ENCODE data around the gene FOXJ3. TPM values are rescaled to one million over a fixed set of nuclear protein-coding genes. Genes with fewer than 3 reads are reported as not detected.
"Not testable (repeated sequence)": the region's sequence is repeated elsewhere in the genome, so short reads cannot be mapped to it uniquely, and the experiment has no call there.

Gene FOXJ3
- polyA plus RNA-seq, 1 of the 3 experiments (the other 2 are of a cell fraction): 16.0 TPM

DNA sequence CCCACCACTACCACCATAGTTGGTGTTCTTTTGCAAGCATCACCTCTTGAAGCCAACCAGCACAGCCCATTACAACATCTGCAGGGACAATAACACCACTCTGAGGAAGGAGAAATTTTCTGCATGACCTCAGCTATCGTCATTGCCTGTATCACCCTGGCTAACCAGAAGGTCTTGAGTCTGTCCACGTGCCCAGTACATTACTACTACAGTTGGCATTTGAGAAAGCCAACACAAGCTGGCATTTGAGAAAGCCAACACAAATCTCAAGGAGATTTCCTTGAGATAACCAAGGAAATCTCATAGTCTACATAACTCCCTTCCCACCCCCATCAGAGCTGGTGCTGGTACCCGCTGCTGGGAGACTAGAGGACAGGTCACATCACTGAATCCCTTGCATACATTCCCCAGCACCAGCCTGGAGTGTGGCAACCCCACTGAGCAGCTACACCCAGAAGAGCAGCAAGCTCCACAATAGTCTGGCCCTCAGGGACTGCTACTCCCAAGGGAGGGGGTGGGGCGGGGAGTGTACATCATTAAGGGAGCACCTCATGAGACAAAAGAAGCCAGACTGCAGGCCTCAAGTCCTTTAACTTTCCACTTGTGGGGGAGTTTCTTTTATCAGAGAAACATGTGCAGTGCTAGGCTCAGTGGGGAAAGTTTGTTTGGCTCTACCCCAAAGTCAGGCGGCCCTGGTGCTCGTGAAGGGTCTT lies 124.5 kb downstream of the FOXJ3 start:
- no peaks in the 10 kb centered on the region for H3K27me3 ChIP-seq (ENCODE audit: insufficient read depth)
- H2AFZ ChIP-seq (ENCODE audit: low read depth): no peak overlapping the region
- DNase-seq: no peak
- peaks cover 89% of the 10 kb centered on the region for H3K79me2 ChIP-seq (ENCODE audit: insufficient read depth)
- 0 out of 2 replicates have a peak, but pooled peaks cover 4% of the 10 kb centered on the region for H3K9me3 ChIP-seq
- CTCF ChIA-PET: interaction anchor here (1.3 to 1.5 kb wide), 2 partner anchors 9 to 34 kb away, joined by 3 read pairs; no protein-coding TSS in a partner anchor
- WGBS (ENCODE audit: low lambda C conversion rate): 82% methylated on average over 6 of the region's 6 CpGs
- TF ChIP-seq SMC3 (IDR thresholded peaks at IDR 0.05; ENCODE audit: low read depth, low read length) (no peak), YY1 (IDR thresholded peaks at IDR 0.05; ENCODE audit: low read depth) (no peak), TEAD4 (IDR thresholded peaks at IDR 0.05; ENCODE audit: borderline replicate concordance, insufficient read depth) (no peak)
- TF ChIP-seq, protein P1, sequence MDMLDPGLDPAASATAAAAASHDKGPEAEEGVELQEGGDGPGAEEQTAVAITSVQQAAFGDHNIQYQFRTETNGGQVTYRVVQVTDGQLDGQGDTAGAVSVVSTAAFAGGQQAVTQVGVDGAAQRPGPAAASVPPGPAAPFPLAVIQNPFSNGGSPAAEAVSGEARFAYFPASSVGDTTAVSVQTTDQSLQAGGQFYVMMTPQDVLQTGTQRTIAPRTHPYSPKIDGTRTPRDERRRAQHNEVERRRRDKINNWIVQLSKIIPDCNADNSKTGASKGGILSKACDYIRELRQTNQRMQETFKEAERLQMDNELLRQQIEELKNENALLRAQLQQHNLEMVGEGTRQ (IDR thresholded peaks at IDR 0.05; ENCODE audit: borderline replicate concordance, low read depth, low read length): no peak
- H3K9ac ChIP-seq: no peak overlapping the region
- no peaks in the 10 kb centered on the region for H3K9me2 ChIP-seq
- H3K27ac ChIP-seq (ENCODE audit: low read depth in 2 of 2, low read length in 1 of 2): no peak overlapping the region; a peak in 1 of 4 replicates
- POLR2A ChIA-PET: no interaction called here
- no peak overlapping the region for H3K4me2 ChIP-seq
- peaks cover 14% of the 10 kb centered on the region for H4K20me1 ChIP-seq (ENCODE audit: insufficient read depth)
- H3K36me3 ChIP-seq (replicated peaks in 1 of 2; ENCODE audit: control insufficient read depth in 1 of 2, insufficient read depth in 2 of 2, low read length in 1 of 2): peaks cover 17 to 42% of the 10 kb centered on the region in 2 experiments
- no peak overlapping the region for H3K4me3 ChIP-seq (ENCODE audit: low read depth in 2 of 2, low read length in 1 of 2)
- peaks cover 14 to 16% of the 10 kb centered on the region in 2 experiments; a peak in 2 of 4 replicates for H3K4me1 ChIP-seq (ENCODE audit: control insufficient read depth in 1 of 2, insufficient read depth in 2 of 2, low read depth in 1 of 2, low read length in 1 of 2)
- H3F3A ChIP-seq (replicated peaks; ENCODE audit: insufficient read depth): peaks cover 4% of the 10 kb centered on the region

DNA sequence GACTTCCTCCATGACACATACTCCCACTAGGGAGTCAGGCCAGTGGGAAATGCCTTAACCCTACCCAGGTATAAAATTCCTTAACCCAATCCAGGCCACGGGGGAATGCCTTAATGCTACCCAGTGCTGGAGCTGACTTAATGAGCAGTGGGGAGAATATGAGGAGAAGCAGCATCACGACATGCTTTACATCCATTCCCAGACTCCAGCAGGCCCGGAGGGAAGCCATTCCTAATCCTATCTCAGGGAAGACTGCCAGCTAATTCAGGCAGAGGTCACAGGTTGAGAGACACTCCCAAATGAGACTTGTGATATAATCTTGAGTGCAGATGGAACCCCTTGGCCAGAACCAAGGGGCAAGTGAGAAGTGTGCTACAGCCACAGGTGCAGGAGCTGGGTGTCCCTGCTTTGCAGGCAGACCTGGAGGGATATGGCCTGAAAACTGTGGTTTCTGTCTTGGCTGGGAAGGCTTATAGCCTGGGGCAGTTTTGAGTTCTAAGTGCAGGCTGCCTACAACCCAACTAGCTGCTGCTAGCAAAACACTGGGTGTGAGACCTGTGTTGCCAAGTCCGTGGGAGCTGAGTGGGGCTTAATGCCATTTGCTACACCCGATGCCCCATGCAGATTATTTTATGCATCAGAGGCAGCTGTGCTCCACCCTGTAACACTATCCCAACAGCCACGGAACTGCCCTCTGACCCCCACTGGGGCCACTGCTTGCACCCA lies 125.3 kb downstream of the FOXJ3 start:
- H3K36me3 ChIP-seq (replicated peaks in 1 of 2; ENCODE audit: control insufficient read depth in 1 of 2, insufficient read depth in 2 of 2, low read length in 1 of 2): peaks cover 24 to 42% of the 10 kb centered on the region in 2 experiments
- peaks cover 14 to 16% of the 10 kb centered on the region in 2 experiments; a peak in 2 of 4 replicates for H3K4me1 ChIP-seq (ENCODE audit: control insufficient read depth in 1 of 2, insufficient read depth in 2 of 2, low read depth in 1 of 2, low read length in 1 of 2)
- H3K9ac ChIP-seq: no peak overlapping the region
- H3K79me2 ChIP-seq (ENCODE audit: insufficient read depth): peaks cover 80% of the 10 kb centered on the region
- 0 out of 2 replicates have a peak, but pooled peaks cover 4% of the 10 kb centered on the region for H3K9me3 ChIP-seq
- H3K27me3 ChIP-seq (ENCODE audit: insufficient read depth): no peaks in the 10 kb centered on the region
- POLR2A ChIA-PET: no interaction called here
- no peak overlapping the region; a peak in 1 of 4 replicates for H3K27ac ChIP-seq (ENCODE audit: low read depth in 2 of 2, low read length in 1 of 2)
- no peak overlapping the region for H3K4me2 ChIP-seq
- 100% methylated on average over 3 of the region's 6 CpGs for WGBS (ENCODE audit: low lambda C conversion rate)
- H3K4me3 ChIP-seq (ENCODE audit: low read depth in 2 of 2, low read length in 1 of 2): no peak overlapping the region
- no peaks in the 10 kb centered on the region for H3K9me2 ChIP-seq
- H2AFZ ChIP-seq (ENCODE audit: low read depth): no peak overlapping the region
- TF ChIP-seq, protein P2, sequence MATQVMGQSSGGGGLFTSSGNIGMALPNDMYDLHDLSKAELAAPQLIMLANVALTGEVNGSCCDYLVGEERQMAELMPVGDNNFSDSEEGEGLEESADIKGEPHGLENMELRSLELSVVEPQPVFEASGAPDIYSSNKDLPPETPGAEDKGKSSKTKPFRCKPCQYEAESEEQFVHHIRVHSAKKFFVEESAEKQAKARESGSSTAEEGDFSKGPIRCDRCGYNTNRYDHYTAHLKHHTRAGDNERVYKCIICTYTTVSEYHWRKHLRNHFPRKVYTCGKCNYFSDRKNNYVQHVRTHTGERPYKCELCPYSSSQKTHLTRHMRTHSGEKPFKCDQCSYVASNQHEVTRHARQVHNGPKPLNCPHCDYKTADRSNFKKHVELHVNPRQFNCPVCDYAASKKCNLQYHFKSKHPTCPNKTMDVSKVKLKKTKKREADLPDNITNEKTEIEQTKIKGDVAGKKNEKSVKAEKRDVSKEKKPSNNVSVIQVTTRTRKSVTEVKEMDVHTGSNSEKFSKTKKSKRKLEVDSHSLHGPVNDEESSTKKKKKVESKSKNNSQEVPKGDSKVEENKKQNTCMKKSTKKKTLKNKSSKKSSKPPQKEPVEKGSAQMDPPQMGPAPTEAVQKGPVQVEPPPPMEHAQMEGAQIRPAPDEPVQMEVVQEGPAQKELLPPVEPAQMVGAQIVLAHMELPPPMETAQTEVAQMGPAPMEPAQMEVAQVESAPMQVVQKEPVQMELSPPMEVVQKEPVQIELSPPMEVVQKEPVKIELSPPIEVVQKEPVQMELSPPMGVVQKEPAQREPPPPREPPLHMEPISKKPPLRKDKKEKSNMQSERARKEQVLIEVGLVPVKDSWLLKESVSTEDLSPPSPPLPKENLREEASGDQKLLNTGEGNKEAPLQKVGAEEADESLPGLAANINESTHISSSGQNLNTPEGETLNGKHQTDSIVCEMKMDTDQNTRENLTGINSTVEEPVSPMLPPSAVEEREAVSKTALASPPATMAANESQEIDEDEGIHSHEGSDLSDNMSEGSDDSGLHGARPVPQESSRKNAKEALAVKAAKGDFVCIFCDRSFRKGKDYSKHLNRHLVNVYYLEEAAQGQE (IDR thresholded peaks at IDR 0.05; ENCODE audit: low read depth, low read length): no peak
- no peaks in the 10 kb centered on the region for H3F3A ChIP-seq (replicated peaks; ENCODE audit: insufficient read depth)
- CTCF ChIA-PET: interaction anchor here (1.5 kb wide), 1 partner anchor 33 kb away, joined by 3 read pairs; no protein-coding TSS in a partner anchor
- no peak for DNase-seq
- H4K20me1 ChIP-seq (ENCODE audit: insufficient read depth): peaks cover 14% of the 10 kb centered on the region

DNA sequence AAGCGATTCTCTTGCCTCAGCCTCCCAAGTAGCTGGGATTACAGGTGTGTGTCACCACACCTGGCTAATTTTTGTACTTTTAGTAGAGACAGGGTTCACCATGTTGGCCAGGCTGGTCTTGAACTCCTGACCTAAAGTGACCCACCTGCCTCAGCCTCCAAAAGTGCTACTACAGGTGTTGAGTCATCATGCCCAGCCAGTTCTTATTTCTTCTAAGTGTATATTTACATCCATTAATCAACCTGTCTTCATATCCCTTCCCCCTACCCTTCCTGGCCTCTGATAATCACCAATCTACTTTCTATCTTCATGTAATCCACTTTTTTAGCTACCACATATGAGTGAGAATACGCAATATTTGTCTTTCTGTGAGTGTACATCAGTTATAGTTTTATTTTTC lies 128.1 kb downstream of the FOXJ3 start:
- peaks cover 16 to 34% of the 10 kb centered on the region in 2 experiments for H3K36me3 ChIP-seq (replicated peaks in 1 of 2; ENCODE audit: control insufficient read depth in 1 of 2, insufficient read depth in 2 of 2, low read length in 1 of 2)
- peaks cover 63% of the 10 kb centered on the region for H3K79me2 ChIP-seq (ENCODE audit: insufficient read depth)
- H3K4me3 ChIP-seq (ENCODE audit: low read depth in 2 of 2, low read length in 1 of 2); POLR2A ChIA-PET; H3K27ac ChIP-seq (ENCODE audit: low read depth in 2 of 2, low read length in 1 of 2); H2AFZ ChIP-seq (ENCODE audit: low read depth); H3K9me2 ChIP-seq; H3K4me2 ChIP-seq; H3K27me3 ChIP-seq (ENCODE audit: insufficient read depth); H3K9ac ChIP-seq; DNase-seq; H3K9me3 ChIP-seq; H3F3A ChIP-seq (replicated peaks; ENCODE audit: insufficient read depth): not testable (repeated sequence)
- peaks cover 14 to 16% of the 10 kb centered on the region in 2 experiments; a peak in 2 of 4 replicates for H3K4me1 ChIP-seq (ENCODE audit: control insufficient read depth in 1 of 2, insufficient read depth in 2 of 2, low read depth in 1 of 2, low read length in 1 of 2)
- CTCF ChIA-PET: interaction anchor here (0.8 to 1.4 kb wide), 4 partner anchors 13 to 371 kb away, joined by 3 to 4 read pairs (median 3); no protein-coding TSS in a partner anchor
- WGBS (ENCODE audit: low lambda C conversion rate): 98% methylated on average over 2 of the region's 2 CpGs
- peaks cover 14% of the 10 kb centered on the region for H4K20me1 ChIP-seq (ENCODE audit: insufficient read depth)
